ENCODE results near the gene SSBP4. TPM values are rescaled to one million over a fixed set of nuclear protein-coding genes. Genes with fewer than 3 reads are reported as not detected.

The SSBP4 gene
- total RNA-seq, 1 experiment from 2014 or later = 51.2 TPM

DNA sequence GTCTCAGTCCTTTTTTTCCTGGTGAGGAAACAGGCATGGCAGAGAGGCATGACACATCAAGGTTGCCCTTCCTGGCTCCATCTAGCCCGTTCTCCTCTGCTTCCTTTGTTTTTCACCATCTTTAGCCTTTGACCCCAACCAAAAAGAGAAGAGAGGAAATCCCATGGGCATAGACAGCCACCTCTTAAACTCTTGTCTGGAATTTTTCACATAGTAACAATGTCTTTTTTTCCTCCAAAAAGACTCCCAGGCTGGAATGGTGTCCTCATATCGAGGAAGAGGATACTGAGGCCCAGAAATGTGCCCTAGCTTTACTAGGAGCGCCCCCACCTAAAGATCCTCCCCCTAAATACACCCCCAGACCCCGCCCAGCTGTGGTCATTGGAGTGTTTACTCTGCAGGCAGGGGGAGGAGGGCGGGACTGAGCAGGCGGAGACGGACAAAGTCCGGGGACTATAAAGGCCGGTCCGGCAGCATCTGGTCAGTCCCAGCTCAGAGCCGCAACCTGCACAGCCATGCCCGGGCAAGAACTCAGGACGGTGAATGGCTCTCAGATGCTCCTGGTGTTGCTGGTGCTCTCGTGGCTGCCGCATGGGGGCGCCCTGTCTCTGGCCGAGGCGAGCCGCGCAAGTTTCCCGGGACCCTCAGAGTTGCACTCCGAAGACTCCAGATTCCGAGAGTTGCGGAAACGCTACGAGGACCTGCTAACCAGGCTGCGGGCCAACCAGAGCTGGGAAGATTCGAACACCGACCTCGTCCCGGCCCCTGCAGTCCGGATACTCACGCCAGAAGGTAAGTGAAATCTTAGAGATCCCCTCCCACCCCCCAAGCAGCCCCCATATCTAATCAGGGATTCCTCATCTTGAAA lies 33.3 kb upstream of the SSBP4 start, which contains the start of gene GDF15:
TSS of gene GDF15 (plus strand) at position 484 of the 868 bp plus-strand sequence. CDS start at position 516, 32 bp downstream.
- ChIA-PET POLR2A (interaction anchor here (0.5 to 1.7 kb wide), 9 partner anchors 11 to 932 kb away, joined by 3 to 13 read pairs (median 4); partner anchors contain the start of gene JUND), CTCF (interaction anchor here (0.6 to 4.5 kb wide), 36 partner anchors 8 to 191 kb away, joined by 3 to 94 read pairs (median 4); partner anchors contain the start of genes LRRC25, LSM4, RAB3A and SSBP4)
- Mint-ChIP-seq H3K36me3 (peaks cover 11% of the 10 kb centered on the region), H3K9me3 (no peaks in the 10 kb centered on the region), H3K4me3 (peak within 1 kb of the TSS; percentile 73), H3K27ac (peak within 1 kb of the TSS; percentile 83), H3K27me3 (ENCODE audit: low read depth) (peaks cover 32% of the 10 kb centered on the region), H3K4me1 (peaks cover 32% of the 10 kb centered on the region)
- DNase-seq (ENCODE audit: low spot score) = peak; percentile 90
- peak; percentile 84 for ATAC-seq
- TF ChIP-seq PRRX2 (CRISPR knock-in tag; IDR thresholded peaks at IDR 0.05) (no peak), ZNF138 (CRISPR knock-in tag; conservative IDR thresholded peaks at IDR 0.05) (no peak), ZNF671 (CRISPR knock-in tag; IDR thresholded peaks at IDR 0.05) (no peak), GABPB1 (CRISPR knock-in tag; IDR thresholded peaks at IDR 0.05) (peak; percentile 83), NFE2L1 (CRISPR knock-in tag; IDR thresholded peaks at IDR 0.05) (no peak), IRF2 (CRISPR knock-in tag; IDR thresholded peaks at IDR 0.05; ENCODE audit: borderline replicate concordance, low read depth) (no peak), SMAD4 (CRISPR knock-in tag; IDR thresholded peaks at IDR 0.05) (no peak), CREM (CRISPR knock-in tag; IDR thresholded peaks at IDR 0.05) (no peak), GTF2I (CRISPR knock-in tag; conservative IDR thresholded peaks at IDR 0.05) (no peak), ZNF219 (CRISPR knock-in tag; IDR thresholded peaks at IDR 0.05; ENCODE audit: borderline replicate concordance) (no peak)
- TF ChIP-seq, protein P1, sequence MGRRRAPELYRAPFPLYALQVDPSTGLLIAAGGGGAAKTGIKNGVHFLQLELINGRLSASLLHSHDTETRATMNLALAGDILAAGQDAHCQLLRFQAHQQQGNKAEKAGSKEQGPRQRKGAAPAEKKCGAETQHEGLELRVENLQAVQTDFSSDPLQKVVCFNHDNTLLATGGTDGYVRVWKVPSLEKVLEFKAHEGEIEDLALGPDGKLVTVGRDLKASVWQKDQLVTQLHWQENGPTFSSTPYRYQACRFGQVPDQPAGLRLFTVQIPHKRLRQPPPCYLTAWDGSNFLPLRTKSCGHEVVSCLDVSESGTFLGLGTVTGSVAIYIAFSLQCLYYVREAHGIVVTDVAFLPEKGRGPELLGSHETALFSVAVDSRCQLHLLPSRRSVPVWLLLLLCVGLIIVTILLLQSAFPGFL (CRISPR knock-in tag; IDR thresholded peaks at IDR 0.05; ENCODE audit: borderline replicate concordance) = no peak
- TF ChIP-seq, protein P2, sequence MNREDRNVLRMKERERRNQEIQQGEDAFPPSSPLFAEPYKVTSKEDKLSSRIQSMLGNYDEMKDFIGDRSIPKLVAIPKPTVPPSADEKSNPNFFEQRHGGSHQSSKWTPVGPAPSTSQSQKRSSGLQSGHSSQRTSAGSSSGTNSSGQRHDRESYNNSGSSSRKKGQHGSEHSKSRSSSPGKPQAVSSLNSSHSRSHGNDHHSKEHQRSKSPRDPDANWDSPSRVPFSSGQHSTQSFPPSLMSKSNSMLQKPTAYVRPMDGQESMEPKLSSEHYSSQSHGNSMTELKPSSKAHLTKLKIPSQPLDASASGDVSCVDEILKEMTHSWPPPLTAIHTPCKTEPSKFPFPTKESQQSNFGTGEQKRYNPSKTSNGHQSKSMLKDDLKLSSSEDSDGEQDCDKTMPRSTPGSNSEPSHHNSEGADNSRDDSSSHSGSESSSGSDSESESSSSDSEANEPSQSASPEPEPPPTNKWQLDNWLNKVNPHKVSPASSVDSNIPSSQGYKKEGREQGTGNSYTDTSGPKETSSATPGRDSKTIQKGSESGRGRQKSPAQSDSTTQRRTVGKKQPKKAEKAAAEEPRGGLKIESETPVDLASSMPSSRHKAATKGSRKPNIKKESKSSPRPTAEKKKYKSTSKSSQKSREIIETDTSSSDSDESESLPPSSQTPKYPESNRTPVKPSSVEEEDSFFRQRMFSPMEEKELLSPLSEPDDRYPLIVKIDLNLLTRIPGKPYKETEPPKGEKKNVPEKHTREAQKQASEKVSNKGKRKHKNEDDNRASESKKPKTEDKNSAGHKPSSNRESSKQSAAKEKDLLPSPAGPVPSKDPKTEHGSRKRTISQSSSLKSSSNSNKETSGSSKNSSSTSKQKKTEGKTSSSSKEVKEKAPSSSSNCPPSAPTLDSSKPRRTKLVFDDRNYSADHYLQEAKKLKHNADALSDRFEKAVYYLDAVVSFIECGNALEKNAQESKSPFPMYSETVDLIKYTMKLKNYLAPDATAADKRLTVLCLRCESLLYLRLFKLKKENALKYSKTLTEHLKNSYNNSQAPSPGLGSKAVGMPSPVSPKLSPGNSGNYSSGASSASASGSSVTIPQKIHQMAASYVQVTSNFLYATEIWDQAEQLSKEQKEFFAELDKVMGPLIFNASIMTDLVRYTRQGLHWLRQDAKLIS (CRISPR knock-in tag; IDR thresholded peaks at IDR 0.05; ENCODE audit: borderline replicate concordance) = no peak
- TF ChIP-seq, protein P3, sequence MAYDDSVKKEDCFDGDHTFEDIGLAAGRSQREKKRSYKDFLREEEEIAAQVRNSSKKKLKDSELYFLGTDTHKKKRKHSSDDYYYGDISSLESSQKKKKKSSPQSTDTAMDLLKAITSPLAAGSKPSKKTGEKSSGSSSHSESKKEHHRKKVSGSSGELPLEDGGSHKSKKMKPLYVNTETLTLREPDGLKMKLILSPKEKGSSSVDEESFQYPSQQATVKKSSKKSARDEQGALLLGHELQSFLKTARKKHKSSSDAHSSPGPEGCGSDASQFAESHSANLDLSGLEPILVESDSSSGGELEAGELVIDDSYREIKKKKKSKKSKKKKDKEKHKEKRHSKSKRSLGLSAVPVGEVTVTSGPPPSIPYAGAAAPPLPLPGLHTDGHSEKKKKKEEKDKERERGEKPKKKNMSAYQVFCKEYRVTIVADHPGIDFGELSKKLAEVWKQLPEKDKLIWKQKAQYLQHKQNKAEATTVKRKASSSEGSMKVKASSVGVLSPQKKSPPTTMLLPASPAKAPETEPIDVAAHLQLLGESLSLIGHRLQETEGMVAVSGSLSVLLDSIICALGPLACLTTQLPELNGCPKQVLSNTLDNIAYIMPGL (CRISPR knock-in tag; IDR thresholded peaks at IDR 0.05) = peak; percentile 96
- TF ChIP-seq, protein P4, sequence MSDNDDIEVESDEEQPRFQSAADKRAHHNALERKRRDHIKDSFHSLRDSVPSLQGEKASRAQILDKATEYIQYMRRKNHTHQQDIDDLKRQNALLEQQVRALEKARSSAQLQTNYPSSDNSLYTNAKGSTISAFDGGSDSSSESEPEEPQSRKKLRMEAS (CRISPR knock-in tag; IDR thresholded peaks at IDR 0.05) = peak; percentile 40; the same call in 1 of the 2 replicates
- TF ChIP-seq, protein P5, sequence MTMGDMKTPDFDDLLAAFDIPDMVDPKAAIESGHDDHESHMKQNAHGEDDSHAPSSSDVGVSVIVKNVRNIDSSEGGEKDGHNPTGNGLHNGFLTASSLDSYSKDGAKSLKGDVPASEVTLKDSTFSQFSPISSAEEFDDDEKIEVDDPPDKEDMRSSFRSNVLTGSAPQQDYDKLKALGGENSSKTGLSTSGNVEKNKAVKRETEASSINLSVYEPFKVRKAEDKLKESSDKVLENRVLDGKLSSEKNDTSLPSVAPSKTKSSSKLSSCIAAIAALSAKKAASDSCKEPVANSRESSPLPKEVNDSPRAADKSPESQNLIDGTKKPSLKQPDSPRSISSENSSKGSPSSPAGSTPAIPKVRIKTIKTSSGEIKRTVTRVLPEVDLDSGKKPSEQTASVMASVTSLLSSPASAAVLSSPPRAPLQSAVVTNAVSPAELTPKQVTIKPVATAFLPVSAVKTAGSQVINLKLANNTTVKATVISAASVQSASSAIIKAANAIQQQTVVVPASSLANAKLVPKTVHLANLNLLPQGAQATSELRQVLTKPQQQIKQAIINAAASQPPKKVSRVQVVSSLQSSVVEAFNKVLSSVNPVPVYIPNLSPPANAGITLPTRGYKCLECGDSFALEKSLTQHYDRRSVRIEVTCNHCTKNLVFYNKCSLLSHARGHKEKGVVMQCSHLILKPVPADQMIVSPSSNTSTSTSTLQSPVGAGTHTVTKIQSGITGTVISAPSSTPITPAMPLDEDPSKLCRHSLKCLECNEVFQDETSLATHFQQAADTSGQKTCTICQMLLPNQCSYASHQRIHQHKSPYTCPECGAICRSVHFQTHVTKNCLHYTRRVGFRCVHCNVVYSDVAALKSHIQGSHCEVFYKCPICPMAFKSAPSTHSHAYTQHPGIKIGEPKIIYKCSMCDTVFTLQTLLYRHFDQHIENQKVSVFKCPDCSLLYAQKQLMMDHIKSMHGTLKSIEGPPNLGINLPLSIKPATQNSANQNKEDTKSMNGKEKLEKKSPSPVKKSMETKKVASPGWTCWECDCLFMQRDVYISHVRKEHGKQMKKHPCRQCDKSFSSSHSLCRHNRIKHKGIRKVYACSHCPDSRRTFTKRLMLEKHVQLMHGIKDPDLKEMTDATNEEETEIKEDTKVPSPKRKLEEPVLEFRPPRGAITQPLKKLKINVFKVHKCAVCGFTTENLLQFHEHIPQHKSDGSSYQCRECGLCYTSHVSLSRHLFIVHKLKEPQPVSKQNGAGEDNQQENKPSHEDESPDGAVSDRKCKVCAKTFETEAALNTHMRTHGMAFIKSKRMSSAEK (CRISPR knock-in tag; IDR thresholded peaks at IDR 0.05; ENCODE audit: borderline replicate concordance) = no peak
- TF ChIP-seq, protein P6, sequence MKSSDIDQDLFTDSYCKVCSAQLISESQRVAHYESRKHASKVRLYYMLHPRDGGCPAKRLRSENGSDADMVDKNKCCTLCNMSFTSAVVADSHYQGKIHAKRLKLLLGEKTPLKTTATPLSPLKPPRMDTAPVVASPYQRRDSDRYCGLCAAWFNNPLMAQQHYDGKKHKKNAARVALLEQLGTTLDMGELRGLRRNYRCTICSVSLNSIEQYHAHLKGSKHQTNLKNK (CRISPR knock-in tag; IDR thresholded peaks at IDR 0.05) = no peak
- TF ChIP-seq, protein P7, sequence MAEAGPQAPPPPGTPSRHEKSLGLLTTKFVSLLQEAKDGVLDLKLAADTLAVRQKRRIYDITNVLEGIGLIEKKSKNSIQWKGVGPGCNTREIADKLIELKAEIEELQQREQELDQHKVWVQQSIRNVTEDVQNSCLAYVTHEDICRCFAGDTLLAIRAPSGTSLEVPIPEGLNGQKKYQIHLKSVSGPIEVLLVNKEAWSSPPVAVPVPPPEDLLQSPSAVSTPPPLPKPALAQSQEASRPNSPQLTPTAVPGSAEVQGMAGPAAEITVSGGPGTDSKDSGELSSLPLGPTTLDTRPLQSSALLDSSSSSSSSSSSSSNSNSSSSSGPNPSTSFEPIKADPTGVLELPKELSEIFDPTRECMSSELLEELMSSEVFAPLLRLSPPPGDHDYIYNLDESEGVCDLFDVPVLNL (CRISPR knock-in tag; IDR thresholded peaks at IDR 0.05; ENCODE audit: borderline replicate concordance, low read depth) = no peak
- TF ChIP-seq, protein P8, sequence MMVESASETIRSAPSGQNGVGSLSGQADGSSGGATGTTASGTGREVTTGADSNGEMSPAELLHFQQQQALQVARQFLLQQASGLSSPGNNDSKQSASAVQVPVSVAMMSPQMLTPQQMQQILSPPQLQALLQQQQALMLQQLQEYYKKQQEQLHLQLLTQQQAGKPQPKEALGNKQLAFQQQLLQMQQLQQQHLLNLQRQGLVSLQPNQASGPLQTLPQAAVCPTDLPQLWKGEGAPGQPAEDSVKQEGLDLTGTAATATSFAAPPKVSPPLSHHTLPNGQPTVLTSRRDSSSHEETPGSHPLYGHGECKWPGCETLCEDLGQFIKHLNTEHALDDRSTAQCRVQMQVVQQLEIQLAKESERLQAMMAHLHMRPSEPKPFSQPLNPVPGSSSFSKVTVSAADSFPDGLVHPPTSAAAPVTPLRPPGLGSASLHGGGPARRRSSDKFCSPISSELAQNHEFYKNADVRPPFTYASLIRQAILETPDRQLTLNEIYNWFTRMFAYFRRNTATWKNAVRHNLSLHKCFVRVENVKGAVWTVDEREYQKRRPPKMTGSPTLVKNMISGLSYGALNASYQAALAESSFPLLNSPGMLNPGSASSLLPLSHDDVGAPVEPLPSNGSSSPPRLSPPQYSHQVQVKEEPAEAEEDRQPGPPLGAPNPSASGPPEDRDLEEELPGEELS (CRISPR knock-in tag; IDR thresholded peaks at IDR 0.05) = no peak

Data from WTC11 (cell line).